ENCODE data around the gene EEF1A2.

EEF1A2 gene

DNA sequence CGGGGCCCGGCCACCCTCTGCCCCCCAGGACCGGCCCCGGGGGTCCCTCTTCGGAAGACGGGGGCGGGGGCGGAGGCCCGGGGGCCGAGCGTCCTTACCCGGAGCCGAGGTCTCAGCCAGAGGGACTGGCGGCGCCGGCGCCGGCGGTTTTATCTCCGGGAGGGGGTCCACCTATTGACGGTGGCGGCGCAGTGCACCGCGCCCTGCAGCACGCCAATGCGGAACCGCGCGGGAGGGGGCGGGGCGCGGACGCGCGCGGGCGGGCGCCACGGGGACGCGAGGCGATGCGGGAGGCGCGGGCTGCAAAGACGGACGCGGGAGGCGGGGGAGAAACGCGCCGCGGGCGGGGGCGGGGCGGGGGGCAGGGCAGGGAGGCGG lies at the start of gene EEF1A2:
TSS of gene EEF1A2 (minus strand) at position 124 of the 378 bp plus-strand sequence. CDS start 1,320 bp downstream, outside the sequence.
- peak; percentile 50 for DNase-seq (ENCODE audit: low spot score)

DNA sequence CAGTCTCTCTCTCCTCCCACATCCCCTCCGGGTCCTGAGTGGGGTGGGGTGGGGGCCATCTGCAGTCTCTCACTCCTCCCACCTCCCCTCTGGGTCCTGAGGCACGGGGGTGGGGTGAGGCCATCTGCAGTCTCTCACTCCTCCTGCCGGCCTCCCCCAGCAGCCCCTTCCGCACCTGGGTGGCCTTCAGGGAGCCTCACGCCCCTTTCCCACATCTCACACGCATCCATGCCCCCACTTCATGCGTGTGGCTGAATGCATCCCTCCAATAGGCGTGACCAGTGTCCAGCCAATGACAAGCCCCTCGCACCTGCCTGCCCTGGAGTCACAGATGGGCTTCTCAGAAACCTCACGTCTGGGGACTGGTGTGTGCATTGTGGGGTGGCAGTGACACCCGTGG lies 49.7 kb upstream of the EEF1A2 start:
- no peak for DNase-seq (ENCODE audit: low spot score)

DNA sequence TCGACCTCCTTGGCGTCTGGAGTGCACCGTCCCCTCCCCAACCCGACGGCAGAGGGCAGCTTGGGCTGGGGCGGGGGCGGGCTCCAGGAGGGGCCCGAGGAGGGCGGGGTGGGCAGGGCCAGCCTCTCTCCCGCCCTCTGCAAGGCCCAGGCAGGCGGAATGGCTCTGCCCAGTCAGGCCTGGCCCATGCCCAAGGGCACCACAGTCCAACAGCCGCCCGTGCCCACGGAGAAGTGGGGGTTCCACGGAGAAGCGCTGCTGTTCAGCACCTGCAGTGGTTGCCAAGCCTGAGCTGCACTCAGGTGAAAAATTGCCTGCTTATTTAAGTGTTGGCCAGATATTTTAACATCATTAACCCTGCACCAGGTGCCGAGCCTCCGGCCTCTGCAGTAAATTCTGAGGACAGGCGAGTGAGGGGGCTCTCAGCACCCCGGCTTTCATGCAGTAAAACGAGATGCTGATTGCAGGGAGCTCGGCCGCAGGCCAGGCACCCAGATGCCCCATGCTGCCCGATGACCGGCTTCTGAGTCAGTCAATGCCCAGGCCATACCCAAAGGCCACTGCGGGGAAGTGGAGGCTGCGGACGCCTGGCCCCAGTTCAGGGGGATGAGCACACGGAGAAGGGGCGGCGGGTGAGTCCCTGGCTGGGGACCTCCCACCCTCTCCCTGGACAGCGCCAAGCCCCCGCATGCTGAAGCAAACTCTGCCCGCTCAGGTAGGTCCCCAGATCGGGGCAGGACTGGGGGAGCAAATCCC lies 49.0 kb upstream of the EEF1A2 start, which contains the start of gene SRMS:
TSS of gene SRMS (minus strand) at position 25 of the 756 bp plus-strand sequence. CDS start 286 bp downstream, outside the sequence.
- DNase-seq (ENCODE audit: low spot score): no peak

DNA sequence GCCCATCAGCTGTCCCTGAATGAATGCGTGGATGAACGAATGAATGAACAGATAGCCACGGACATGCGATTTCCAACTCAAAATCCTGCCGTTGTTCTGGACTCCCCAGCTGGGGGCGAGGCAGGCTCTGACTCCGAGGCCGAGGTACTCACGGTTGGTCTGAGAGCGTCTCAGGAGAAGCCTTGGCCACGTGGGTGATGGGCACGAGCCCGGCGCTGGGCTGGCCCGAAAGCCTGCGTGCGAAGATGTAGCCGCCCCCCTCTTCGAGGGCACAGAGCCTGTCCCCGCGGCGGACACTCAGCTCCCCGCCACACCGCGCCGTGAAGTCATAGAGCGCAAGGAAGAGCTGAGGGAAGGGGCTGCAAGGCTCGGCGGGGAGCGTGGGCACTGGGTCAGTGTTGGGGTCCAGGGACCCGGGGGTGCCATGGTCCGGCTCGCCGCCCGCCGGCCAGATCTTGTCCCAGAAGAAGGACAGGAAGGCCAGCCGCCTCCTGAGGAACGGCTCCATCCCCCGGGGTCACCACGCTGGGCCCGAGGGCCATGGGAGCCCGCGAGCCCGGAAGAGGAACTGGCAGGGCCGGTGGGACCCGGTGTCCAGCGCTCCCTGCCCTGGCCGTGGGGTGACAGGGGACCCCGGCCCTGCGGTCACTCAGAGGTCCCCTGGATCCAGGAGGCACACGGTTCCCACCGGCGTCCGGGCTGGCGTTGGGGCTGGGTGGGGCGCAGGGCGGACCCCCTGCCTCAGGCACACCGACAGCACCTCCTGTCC lies 48.3 kb upstream of the EEF1A2 start:
- no peak for DNase-seq (ENCODE audit: low spot score)

DNA sequence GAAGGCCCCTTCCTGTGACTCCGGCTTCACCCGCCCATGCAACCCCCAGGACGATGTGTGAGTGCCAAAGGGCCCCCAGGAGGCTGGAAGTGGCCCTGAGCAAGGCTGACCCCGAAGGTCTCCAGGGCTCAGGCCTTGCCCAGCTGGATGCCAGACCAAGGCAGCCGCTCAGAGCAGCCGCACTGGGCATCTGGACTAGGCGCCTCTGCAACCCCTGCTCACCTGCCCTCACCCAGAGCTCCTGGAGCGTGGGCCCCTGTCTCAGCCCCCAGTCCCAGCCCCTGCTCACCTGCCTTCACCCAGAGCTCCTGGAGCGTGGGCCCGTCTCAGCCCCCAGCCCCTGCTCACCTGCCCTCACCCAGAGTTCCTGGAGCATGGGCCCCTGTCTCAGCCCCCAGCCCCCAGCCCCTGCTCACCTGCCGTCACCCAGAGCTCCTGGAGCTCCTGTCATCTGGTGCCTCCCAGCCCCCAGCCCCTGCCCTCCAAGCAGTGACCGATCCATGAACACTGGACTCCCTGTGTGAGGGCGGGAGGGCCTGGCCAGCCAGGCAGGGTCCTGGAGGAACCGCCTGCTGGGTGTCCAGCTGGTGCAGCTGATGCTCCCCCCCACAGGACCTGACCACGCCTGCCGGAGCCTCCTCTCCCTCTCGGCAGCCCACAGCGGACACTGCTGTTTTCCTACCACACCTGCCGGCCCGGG lies 47.5 kb upstream of the EEF1A2 start:
- no peak for DNase-seq (ENCODE audit: low spot score)

DNA sequence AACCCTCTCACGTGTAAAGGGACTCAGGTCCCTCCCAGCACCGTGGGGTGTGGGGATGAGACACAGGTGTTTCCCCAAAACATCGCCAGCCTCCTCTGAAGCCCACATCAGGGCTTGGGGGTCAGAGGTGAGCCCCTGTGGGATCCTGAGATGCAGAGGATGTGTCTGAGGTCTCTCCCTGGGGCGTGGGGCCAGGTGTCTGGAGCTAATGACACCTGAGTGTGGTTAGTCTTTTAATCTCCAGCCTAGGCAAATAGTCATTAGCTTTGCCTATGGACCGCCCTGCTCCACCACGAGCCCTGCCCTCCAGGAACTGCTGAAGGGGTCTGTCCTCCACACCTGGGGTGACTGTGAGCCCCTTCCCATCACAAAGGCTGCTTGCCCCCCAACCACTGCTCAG lies 46.9 kb upstream of the EEF1A2 start:
- no peak for DNase-seq (ENCODE audit: low spot score)

DNA sequence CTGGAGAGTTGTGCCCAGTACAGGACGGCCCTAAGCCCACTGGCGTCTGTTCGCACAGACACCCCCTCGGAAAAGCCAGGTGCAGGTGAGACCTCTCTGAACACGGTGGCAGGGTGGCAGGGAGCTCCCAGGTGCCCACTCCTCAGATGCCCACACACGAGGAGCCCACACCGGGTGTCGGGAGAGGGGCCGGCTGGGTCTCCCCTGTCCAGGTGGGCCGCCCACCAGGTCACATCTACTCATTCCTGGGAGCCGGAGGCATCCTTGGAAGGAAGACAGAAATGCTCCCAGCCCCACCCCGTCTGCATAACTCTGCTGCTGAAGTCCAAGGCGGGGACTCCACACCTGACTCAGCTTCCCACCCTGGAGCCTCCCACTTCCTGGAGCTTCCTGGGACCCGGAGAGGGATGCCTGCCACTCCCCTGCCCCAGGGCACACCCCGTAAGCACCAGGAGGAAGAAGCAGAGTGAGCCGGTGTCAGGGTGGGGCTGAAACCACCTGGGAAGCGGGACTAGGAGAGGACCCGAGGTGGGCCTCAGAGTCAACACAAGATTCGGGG lies 46.2 kb upstream of the EEF1A2 start:
- no peak for DNase-seq (ENCODE audit: low spot score)

DNA sequence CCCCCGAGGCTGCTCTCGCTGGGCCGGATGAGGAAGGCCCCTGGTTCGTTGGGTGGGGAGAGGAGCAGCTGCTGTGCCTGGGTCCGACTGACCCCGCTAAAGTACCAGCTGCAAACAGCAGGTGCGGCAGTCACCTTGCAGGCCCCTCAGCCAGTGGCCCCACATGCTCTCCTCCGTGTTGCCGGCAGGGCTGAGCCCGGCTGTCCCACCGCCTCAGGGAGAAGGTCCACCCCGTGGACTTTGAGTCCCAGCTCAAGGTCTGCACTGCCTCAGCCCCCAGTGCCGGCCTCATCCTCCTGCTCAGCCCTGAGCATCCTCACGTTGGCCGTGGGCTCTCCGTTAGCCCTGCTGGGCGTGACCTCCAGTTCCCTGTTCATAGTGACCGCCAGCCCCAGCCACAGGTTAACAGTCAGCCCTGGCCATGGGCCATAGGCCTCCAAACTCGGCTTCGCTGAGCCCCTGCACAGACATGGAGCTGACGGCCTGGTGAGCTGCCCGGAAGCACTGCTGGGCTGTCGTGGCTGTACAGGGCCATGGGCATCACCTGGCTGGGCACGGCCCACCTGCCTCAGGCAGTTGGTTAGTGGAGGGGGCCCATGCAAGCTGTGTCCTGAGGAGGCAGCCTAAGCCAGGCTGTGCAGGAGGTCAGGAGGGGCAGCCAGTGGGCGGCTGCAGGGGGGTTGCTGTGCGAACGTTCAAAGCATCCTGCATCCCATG lies 45.5 kb upstream of the EEF1A2 start:
- no peak for DNase-seq (ENCODE audit: low spot score)

DNA sequence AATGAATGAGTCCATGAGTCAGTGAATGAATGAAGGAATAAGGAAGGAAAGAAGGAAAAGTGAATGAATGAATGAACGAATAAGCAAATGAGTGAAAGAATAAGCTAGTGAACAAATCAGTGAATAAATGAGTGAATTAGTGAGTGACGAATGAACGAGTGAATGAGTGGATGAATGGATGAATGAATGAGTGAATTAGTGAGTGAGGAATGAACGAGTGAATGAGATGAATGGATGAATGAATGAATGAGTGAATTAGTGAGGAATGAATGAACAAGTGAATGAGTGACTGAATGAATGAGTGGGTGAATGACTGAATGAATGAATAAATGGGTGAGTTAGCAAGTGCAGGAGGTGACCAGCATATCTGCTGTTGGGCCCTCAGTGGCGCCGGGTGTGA lies 44.9 kb upstream of the EEF1A2 start:
- no peak for DNase-seq (ENCODE audit: low spot score)

DNA sequence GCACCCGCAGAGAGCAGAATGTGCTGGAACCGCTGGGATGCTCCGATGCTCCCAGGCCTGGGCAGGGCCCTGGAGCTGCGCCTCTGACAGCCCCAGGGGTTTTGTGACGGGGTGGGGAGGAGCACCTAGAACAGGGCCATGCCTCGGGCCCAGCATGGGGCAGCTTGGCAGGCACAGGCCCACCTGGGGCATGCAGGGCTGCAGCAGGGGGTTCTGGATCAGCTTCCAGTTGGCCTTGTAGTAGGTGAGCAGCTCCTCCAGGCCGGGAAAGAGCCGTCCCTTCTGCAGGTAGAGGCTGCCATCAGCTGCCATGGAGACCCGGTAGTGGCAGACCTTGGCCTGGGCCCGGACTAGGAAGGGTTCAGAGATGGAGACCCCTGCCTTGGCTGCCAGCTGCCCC lies 44.2 kb upstream of the EEF1A2 start:
- DNase-seq (ENCODE audit: low spot score): no peak

DNA sequence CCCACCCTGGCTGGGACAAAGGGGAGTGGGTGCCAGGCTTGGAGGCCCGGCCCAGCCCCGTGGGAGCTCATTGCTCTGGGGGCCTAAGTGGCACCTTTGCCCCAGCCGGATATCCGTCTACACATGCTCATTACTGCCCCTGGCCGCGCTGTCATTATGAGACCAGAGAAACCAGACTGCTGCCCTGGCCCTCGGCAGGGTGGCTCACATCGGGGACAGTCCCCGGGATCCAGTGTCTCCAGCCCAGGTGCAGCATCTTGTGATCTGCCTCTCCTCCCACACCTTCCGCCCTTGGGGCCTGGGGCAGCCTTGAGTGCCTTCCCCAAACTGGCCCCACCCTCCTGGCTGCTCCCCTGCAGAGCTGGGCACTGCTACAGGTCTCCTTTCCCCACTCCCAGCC lies 43.8 kb upstream of the EEF1A2 start:
- DNase-seq (ENCODE audit: low spot score): no peak

DNA sequence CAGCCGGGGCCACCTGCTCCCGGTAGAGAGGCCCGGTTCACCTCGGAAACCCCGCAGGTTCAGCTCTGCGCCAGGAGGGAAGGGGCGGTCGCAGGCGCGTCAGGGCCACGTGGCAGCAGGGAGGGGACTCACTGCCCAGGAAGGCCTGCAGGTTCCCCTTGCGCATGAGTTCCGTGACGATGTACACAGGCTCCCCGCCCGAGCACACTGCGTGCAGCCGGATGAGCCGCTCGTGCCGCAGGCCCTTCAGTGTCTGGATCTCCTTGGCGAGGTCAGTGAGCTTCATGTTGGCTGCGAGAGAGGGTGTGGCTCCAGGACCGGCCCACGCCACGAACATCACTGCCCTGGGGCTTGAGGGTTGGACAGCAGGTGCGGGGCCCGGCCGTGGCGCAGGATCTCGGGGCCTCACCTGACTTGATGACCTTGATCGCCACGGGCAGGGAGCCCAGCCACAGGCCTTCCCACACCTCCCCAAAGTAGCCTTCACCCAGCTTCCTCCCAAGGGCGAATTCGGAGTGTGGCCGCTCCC lies 43.2 kb upstream of the EEF1A2 start:
- DNase-seq (ENCODE audit: low spot score): no peak

DNA sequence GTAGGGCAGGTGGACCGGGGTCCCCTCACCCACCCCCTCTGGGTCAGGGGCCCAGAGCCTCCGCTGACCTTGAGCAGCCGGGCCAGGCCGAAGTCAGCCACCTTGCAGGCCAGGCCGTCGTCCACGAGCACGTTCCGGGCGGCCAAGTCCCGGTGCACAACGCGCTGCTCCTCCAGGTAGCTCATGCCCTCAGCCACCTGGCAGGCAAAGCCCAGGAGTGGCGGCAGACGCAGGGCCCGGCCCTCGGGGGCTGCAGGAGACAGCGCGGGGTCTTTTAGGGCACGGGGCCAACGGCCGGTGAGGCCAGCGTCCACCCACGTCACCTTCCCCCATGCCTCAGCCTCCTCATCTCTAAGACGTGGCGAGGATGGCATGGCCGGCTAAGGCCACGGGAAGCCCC lies 42.5 kb upstream of the EEF1A2 start:
- DNase-seq (ENCODE audit: low spot score): no peak

DNA sequence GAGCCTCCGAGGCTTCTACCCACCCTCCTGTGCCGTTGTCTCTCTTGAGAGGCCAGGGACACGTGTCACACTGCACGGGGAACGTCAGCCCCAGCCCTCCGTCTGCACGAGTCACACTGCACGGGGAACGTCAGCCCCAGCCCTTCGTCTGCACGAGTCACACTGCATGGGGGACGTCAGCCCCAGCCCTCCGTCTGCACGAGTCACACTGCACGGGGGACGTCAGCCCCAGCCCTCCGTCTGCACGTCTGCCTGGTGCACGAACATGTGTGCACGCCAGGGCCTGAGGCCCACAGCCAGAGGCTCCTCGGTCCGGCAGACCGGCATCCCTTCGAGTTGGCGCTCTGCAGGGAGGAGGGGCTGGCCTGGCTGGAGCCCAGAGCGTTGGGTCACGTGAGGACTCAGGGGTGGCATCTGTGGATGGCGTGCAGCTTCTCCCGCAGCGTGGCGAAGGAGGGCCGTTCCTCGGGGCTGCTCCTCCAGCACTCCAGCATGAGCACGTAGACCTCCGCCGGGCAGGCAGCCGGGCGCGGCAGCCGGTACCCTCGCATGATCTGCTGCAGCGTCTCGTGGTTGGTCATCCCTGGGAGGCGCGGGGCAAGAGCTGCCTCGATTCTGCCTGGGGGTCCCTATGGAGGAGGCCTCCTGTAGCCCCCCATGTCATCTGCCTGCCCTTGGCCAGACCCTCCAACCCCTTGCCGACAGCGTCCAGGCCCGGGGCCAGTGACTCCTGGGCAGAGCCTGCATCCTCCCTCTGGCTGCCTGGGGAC lies 41.7 kb upstream of the EEF1A2 start:
- peak; percentile 50 for DNase-seq (ENCODE audit: low spot score)

DNA sequence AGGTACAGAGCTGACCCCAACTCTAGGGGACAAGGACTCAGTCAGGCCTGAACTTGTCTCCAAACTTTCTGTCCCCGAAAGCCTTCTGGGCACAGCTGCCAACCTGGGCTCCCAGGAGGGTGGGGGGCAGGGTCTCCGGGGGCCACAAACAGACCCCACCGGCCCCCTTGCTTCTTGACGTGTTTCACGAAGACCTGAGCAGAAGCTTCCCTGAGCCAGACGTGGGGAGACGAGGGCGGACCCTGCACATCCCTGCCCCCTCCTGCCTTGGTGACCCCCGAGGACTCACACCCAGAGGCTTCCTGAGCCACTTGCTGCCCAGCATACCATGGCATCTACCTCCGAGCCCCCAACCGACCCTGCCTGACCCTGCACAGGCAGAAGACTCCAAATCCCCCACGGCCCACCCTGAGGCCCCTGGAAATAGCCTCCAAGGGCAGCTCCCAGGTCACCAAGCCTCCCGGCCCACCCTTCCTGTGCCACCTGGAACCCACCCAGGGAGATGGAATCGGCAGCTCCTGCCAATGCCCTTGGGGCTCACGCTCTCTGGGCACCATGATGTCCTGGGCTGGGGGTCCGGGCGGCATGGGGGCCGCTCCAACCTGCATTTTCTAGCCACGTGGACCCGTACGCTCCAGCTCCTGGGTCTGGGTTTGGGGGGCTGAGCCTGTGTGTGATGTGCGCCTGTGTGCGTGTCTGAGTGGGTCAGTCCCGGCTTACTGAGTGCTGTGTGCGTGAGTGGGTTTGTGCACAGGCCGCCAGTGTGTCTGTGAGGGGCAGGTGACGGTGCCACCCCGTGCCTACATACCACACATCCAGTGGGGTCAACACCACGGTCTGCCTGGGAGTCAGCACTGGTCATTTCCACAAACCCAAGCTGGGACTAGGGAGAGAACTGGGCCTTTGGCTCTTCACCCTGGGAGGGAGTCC lies 40.8 kb upstream of the EEF1A2 start:
- DNase-seq (ENCODE audit: low spot score): no peak

DNA sequence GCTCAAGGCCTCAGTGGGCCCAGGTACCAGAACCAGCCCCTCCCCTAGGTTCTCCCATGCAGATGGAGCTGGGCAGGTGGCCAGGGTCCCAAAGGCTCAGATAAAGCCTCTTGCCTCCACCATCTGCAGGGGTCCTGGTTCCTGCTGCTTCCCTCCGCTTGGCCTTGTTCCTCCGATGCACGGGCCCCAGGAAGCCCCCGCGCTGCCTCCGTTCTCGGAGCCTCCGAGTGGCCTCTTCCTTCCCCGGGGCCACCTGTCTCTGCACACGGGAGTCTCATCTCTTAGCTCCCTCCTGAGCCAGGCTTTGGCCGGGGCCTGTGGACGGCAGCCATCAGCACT lies 40.2 kb upstream of the EEF1A2 start:
- DNase-seq (ENCODE audit: low spot score): no peak

DNA sequence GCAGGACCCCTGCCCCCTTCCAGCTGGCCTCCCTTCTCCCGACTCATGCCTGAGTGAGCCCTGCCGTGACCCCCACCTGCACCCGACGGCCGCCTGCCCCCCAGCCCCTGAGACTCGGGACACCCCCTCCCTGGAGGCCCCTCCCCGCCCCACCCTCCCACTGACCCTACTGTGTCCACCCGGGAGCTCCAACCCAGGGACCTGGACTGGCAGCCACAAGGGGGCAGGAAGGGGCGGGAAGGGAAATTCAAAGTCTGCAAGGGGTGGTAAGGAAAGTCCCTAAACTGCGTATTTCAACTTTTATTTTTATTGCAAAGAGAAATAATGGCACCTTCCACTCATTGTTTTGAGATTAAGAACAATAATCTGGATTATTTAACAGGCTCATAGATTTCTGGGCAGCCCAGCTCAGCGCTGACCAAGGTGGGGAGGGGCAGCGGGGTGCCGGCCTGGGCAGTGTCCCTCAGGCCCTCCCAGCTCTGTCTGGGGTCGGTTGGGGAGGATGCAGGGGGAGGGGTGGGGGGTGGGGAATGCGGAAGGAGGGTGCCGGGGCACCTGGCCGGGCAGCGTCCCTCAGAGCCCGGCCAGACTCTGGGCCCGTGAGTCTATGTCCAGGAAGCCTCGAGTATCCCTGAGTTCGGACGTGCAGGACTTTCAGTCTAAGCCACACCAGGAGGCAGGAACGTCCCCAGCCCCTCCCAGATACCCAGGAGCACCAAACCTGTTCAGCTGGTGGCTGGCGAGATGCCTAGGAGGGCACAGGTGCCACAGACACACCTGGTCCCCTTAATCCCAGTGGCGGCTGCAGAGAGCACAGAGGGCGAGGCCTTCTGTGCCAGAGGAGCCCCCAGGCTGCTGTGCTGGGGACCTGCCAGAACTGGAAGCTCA lies 39.6 kb upstream of the EEF1A2 start:
- no peak for DNase-seq (ENCODE audit: low spot score)

DNA sequence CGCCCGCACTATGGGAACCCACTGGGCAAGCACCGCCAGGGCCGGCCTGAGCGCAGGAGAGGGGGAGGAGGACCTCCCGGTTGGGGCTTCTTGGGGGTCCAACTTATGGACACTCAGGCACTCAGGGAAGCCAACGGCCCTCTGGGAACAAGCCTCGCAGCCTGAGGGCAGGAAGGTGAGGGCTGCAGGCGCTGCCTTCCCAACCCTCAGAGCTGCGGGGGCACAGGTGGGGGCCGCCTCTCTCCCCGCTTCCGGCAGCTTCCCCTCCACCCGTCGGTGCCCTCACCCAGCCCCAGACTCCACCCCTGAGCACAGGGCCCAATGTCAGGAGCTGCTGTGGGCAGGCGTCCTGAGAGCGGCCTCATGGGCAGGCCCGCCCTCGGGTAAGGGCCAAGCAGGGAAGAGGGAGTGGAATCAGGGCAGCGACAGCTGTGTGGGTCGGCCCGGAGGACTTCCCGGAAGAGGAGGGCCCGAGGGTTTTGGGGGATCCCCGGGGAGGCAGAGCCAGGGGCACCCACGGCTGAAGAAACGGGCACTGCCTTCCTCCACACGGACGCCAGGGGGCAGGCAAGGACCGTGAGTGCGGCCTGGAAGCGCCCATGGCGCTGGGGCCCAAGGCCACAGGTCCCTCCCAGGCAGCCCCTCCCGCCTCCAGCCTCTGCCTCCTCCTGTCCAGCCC lies 38.8 kb upstream of the EEF1A2 start:
- peak; percentile 86 for DNase-seq (ENCODE audit: low spot score)

Data from Ammon's horn (tissue), 1 donor.